22Rv1 (cell line): ENCODE measurements around the gene PTPRR.

Source experiments
- ZFX ChIP-seq: fragments of 450-650 bp; IDR thresholded peaks from 2 replicates; pipeline ENCODE4 v1.6.1; 2017; ENCODE audit warnings: antibody characterized with exemption, borderline replicate concordance
- TF ChIP-seq, protein P1 (sequence below): fragments of 450-650 bp; IDR thresholded peaks from 2 replicates; pipeline ENCODE4 v1.5.1; 2017; ENCODE audit warnings: mild to moderate bottlenecking

DNA sequence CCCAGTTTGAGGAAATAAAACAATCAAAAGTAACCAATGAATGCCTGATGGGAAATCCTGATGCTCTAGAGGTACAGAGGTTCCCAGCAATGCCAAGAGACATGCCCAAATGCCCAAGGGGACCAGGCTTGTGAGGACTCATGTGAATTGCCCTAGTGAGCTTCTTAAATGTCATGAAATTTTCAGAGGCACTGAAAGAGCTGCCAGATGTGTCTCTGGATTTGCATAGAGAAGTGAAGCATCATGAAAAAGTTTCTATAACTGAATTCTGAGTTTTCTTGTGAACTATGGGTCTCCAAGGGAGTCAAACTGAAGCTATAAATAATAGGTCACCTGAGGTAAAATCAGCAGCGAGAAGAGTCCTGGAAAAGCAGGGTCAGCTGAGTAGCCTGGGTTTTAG, 9.9 kb downstream of the PTPRR start:
- TF ChIP-seq, protein P1, sequence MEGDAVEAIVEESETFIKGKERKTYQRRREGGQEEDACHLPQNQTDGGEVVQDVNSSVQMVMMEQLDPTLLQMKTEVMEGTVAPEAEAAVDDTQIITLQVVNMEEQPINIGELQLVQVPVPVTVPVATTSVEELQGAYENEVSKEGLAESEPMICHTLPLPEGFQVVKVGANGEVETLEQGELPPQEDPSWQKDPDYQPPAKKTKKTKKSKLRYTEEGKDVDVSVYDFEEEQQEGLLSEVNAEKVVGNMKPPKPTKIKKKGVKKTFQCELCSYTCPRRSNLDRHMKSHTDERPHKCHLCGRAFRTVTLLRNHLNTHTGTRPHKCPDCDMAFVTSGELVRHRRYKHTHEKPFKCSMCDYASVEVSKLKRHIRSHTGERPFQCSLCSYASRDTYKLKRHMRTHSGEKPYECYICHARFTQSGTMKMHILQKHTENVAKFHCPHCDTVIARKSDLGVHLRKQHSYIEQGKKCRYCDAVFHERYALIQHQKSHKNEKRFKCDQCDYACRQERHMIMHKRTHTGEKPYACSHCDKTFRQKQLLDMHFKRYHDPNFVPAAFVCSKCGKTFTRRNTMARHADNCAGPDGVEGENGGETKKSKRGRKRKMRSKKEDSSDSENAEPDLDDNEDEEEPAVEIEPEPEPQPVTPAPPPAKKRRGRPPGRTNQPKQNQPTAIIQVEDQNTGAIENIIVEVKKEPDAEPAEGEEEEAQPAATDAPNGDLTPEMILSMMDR = no peak
- TF ChIP-seq ZFX = no peak
